ENCODE results near the gene NAV2. TPM values are rescaled to one million over a fixed set of nuclear protein-coding genes. Genes with fewer than 3 reads are reported as not detected.

Gene NAV2
- polyA plus RNA-seq, 1 donor from 2014 or later, result 3.0 TPM

GRCh38 chr11:20118209-20118608 is 405.6 kb downstream of the NAV2 start:
- H4K20me1 ChIP-seq (ENCODE audit: insufficient read depth), result no peaks in the 10 kb centered on the region
- H3F3A ChIP-seq (ENCODE audit: insufficient read depth, low read length, poor library complexity, severe bottlenecking), result no peaks in the 10 kb centered on the region
- H3K27me3 ChIP-seq (ENCODE audit: insufficient read depth, low read depth, low read length), result no peaks in the 10 kb centered on the region
- H3K36me3 ChIP-seq (ENCODE audit: insufficient read depth, low read length), result no peaks in the 10 kb centered on the region
- no peak for TF ChIP-seq REST (IDR thresholded peaks at IDR 0.05; ENCODE audit: borderline replicate concordance)
- TF ChIP-seq RAD21 (conservative IDR thresholded peaks at IDR 0.05), result no peak
- TF ChIP-seq POLR2AphosphoS5 (IDR thresholded peaks at IDR 0.05), result no peak
- no peak overlapping the region for H3K27ac ChIP-seq (ENCODE audit: low read length)
- H3K4me3 ChIP-seq (ENCODE audit: low read length), result no peak overlapping the region
- no peak overlapping the region for H2AFZ ChIP-seq (ENCODE audit: low read depth, low read length)
- H3K4me2 ChIP-seq (ENCODE audit: low read length), result no peak overlapping the region
- no peaks in the 10 kb centered on the region for H3K79me2 ChIP-seq (replicated peaks; ENCODE audit: insufficient read depth, low read length)
- H3K9ac ChIP-seq (ENCODE audit: low read length), result no peak overlapping the region
- no peaks in the 10 kb centered on the region for H3K9me2 ChIP-seq (ENCODE audit: insufficient read depth, low read length)
- no peaks in the 10 kb centered on the region for H3K9me3 ChIP-seq (ENCODE audit: low read length)

- H3K9ac ChIP-seq (ENCODE audit: low read length), result no peak overlapping the region
- H3K9me2 ChIP-seq (ENCODE audit: insufficient read depth, low read length), result no peaks in the 10 kb centered on the region
- no peaks in the 10 kb centered on the region for H3K9me3 ChIP-seq (ENCODE audit: low read length)
- no peak overlapping the region for H3K27ac ChIP-seq (ENCODE audit: low read length)
- no peaks in the 10 kb centered on the region for H3F3A ChIP-seq (ENCODE audit: insufficient read depth, low read length, poor library complexity, severe bottlenecking)
- no peak for TF ChIP-seq CTCF (IDR thresholded peaks at IDR 0.05; ENCODE audit: poor library complexity, severe bottlenecking)
- TF ChIP-seq REST (IDR thresholded peaks at IDR 0.05; ENCODE audit: borderline replicate concordance), result no peak
- no peak for TF ChIP-seq MXI1 (conservative IDR thresholded peaks at IDR 0.05; ENCODE audit: poor library complexity, severe bottlenecking)
- no peak for TF ChIP-seq TAF1 (IDR thresholded peaks at IDR 0.05; ENCODE audit: low read depth)
- no peak for TF ChIP-seq EZH2 (IDR thresholded peaks at IDR 0.05; ENCODE audit: borderline replicate concordance, insufficient read depth, low read length, poor library complexity, severe bottlenecking)
- TF ChIP-seq RAD21 (conservative IDR thresholded peaks at IDR 0.05), result no peak
- no peak for TF ChIP-seq SMC3 (conservative IDR thresholded peaks at IDR 0.05; ENCODE audit: poor library complexity)
- TF ChIP-seq EP300 (conservative IDR thresholded peaks at IDR 0.05; ENCODE audit: poor library complexity, severe bottlenecking), result no peak
- no peak for TF ChIP-seq POLR2AphosphoS5 (IDR thresholded peaks at IDR 0.05)
- no peaks in the 10 kb centered on the region for H4K20me1 ChIP-seq (ENCODE audit: insufficient read depth)
- H3K36me3 ChIP-seq (ENCODE audit: insufficient read depth, low read length), result no peaks in the 10 kb centered on the region
- H3K79me2 ChIP-seq (replicated peaks; ENCODE audit: insufficient read depth, low read length), result no peaks in the 10 kb centered on the region
- H3K4me3 ChIP-seq (ENCODE audit: low read length), result no peak overlapping the region
- H2AFZ ChIP-seq (ENCODE audit: low read depth, low read length), result no peak overlapping the region
- H3K4me2 ChIP-seq (ENCODE audit: low read length), result no peak overlapping the region
- no peaks in the 10 kb centered on the region for H3K27me3 ChIP-seq (ENCODE audit: insufficient read depth, low read depth, low read length)
Observed at GRCh38 chr11:20119315-20119714, 406.7 kb downstream of the NAV2 start.

Measured in neural cell (in vitro differentiated cells).